ENCODE measurements around the gene OXNAD1. TPM values are rescaled to one million over a fixed set of nuclear protein-coding genes. Genes with fewer than 3 reads are reported as not detected.

The OXNAD1 gene
- 100 to 1,000 TPM; 128 to 132 TPM for total RNA-seq
- polyA plus RNA-seq = 100 to 1,000 TPM; 106 to 190 (median 168) TPM
- 69.6 to 513 (median 274) reads per million in 6 experiments for total RNA-seq

- Mint-ChIP-seq H3K4me1 (peaks cover 16 to 38% (median 30%) of the 10 kb centered on the region in 4 donors), H3K36me3 (peaks cover 0 to 18% (median 3%) of the 10 kb centered on the region in 3 donors), H3K27ac (peak within 1 kb of the TSS; percentile 96 to 100 (median 99)), H3K27me3 (peaks cover 0 to 3% (median 0%) of the 10 kb centered on the region in 5 donors), H3K9me3 (no peaks in the 10 kb centered on the region), H3K4me3 (peak within 1 kb of the TSS; percentile 90 to 100 (median 100))
- DNase-seq (peak; percentile 95 to 100 (median 99)), ATAC-seq (peak; percentile 93)
- POLR2A ChIA-PET = interaction anchor here (0.6 to 3.7 kb wide), 17 partner anchors 18 to 663 kb away, joined by 3 to 20 read pairs (median 5); partner anchors contain the start of genes BTD, HACL1 and RFTN1
These were observed at the start of gene OXNAD1, which contains the start of gene DPH3 for GRCh38 chr3:16264708-16265454. OXNAD1 (plus strand) TSS chr3:16265212; CDS start chr3:16270953, 5,741 bp downstream. DPH3 (minus strand) TSS chr3:16264943; CDS start chr3:16264876, 67 bp downstream.

- no peak overlapping the region for H3K4me3 Mint-ChIP-seq
- POLR2A ChIA-PET = no interaction called here
These were observed 48.6 kb upstream of the OXNAD1 start for GRCh38 chr3:16216373-16216935.

GRCh38 chr3:16219777-16220176 lies 45.2 kb upstream of the OXNAD1 start:
- POLR2A ChIA-PET = no interaction called here
- no peak overlapping the region for H3K4me3 Mint-ChIP-seq
- no peaks in the 10 kb centered on the region for H3K36me3 Mint-ChIP-seq
- ATAC-seq = no peak
- no peaks in the 10 kb centered on the region for H3K9me3 Mint-ChIP-seq
- no peak overlapping the region for H3K27ac Mint-ChIP-seq
- no peaks in the 10 kb centered on the region for H3K4me1 Mint-ChIP-seq
- no peak for DNase-seq
- H3K27me3 Mint-ChIP-seq = peaks cover 0 to 8% (median 0%) of the 10 kb centered on the region in 5 donors

More at GRCh38 chr3:16216373-16216935, 48.6 kb upstream of the OXNAD1 start:
- ATAC-seq = no peak
- H3K27me3 Mint-ChIP-seq = peaks cover 0 to 17% (median 0%) of the 10 kb centered on the region in 5 donors
- no peak for DNase-seq
- H3K4me1 Mint-ChIP-seq = no peaks in the 10 kb centered on the region
- H3K27ac Mint-ChIP-seq = no peak overlapping the region
- no peaks in the 10 kb centered on the region for H3K36me3 Mint-ChIP-seq
- H3K9me3 Mint-ChIP-seq = no peaks in the 10 kb centered on the region

GRCh38 chr3:16221990-16222389 lies 43.0 kb upstream of the OXNAD1 start:
- no peak overlapping the region for H3K27ac Mint-ChIP-seq
- no peaks in the 10 kb centered on the region for H3K4me1 Mint-ChIP-seq
- peaks cover 0 to 8% (median 0%) of the 10 kb centered on the region in 5 donors for H3K27me3 Mint-ChIP-seq
- no peak for ATAC-seq
- H3K4me3 Mint-ChIP-seq = no peak overlapping the region
- peaks cover 0 to 7% (median 0%) of the 10 kb centered on the region in 9 donors for H3K9me3 Mint-ChIP-seq
- POLR2A ChIA-PET = no interaction called here
- H3K36me3 Mint-ChIP-seq = no peaks in the 10 kb centered on the region
- no peak for DNase-seq

GRCh38 chr3:16222547-16222946 lies 42.5 kb upstream of the OXNAD1 start:
- H3K4me3 Mint-ChIP-seq = no peak overlapping the region
- DNase-seq = no peak
- H3K36me3 Mint-ChIP-seq = no peaks in the 10 kb centered on the region
- no peak overlapping the region for H3K27ac Mint-ChIP-seq
- peaks cover 0 to 8% (median 0%) of the 10 kb centered on the region in 5 donors for H3K27me3 Mint-ChIP-seq
- POLR2A ChIA-PET = no interaction called here
- no peaks in the 10 kb centered on the region for H3K4me1 Mint-ChIP-seq
- H3K9me3 Mint-ChIP-seq = peaks cover 0 to 7% (median 0%) of the 10 kb centered on the region in 9 donors
- ATAC-seq = no peak

GRCh38 chr3:16224325-16224724 lies 40.7 kb upstream of the OXNAD1 start:
- Mint-ChIP-seq H3K27ac (no peak overlapping the region), H3K9me3 (peaks cover 0 to 7% (median 0%) of the 10 kb centered on the region in 9 donors), H3K36me3 (no peaks in the 10 kb centered on the region), H3K27me3 (peaks cover 0 to 2% (median 0%) of the 10 kb centered on the region in 5 donors), H3K4me3 (no peak overlapping the region), H3K4me1 (no peaks in the 10 kb centered on the region)
- ATAC-seq (no peak), DNase-seq (no peak)
- POLR2A ChIA-PET = no interaction called here

- peaks cover 0 to 7% (median 0%) of the 10 kb centered on the region in 9 donors for H3K9me3 Mint-ChIP-seq
- POLR2A ChIA-PET = interaction anchor here (0.7 kb wide), 1 partner anchor 133 kb away, joined by 4 read pairs; no protein-coding TSS in a partner anchor
- H3K36me3 Mint-ChIP-seq = no peaks in the 10 kb centered on the region
- DNase-seq (no peak), ATAC-seq (no peak)
- H3K4me1 Mint-ChIP-seq = no peaks in the 10 kb centered on the region
- peaks cover 0 to 2% (median 0%) of the 10 kb centered on the region in 5 donors for H3K27me3 Mint-ChIP-seq
- H3K27ac Mint-ChIP-seq = no peak overlapping the region
- no peak overlapping the region for H3K4me3 Mint-ChIP-seq
These were observed 37.4 kb upstream of the OXNAD1 start for GRCh38 chr3:16227566-16227965.

GRCh38 chr3:16229681-16230080 lies 35.3 kb upstream of the OXNAD1 start:
- Mint-ChIP-seq H3K4me3 (no peak overlapping the region), H3K36me3 (no peaks in the 10 kb centered on the region), H3K27me3 (peaks cover 0 to 8% (median 5%) of the 10 kb centered on the region in 5 donors), H3K4me1 (no peaks in the 10 kb centered on the region), H3K9me3 (peaks cover 0 to 7% (median 0%) of the 10 kb centered on the region in 9 donors), H3K27ac (no peak overlapping the region)
- no peak for DNase-seq
- POLR2A ChIA-PET = no interaction called here
- ATAC-seq = no peak

- no peak overlapping the region for H3K4me3 Mint-ChIP-seq
- ATAC-seq (no peak), DNase-seq (no peak)
- no peak overlapping the region for H3K27ac Mint-ChIP-seq
- POLR2A ChIA-PET = no interaction called here
- H3K27me3 Mint-ChIP-seq = peaks cover 0 to 8% (median 5%) of the 10 kb centered on the region in 5 donors
- no peaks in the 10 kb centered on the region for H3K36me3 Mint-ChIP-seq
- no peaks in the 10 kb centered on the region for H3K9me3 Mint-ChIP-seq
- no peaks in the 10 kb centered on the region for H3K4me1 Mint-ChIP-seq
These were observed 33.0 kb upstream of the OXNAD1 start for GRCh38 chr3:16231983-16232382.

GRCh38 chr3:16233806-16234205 lies 31.2 kb upstream of the OXNAD1 start:
- no peak overlapping the region for H3K27ac Mint-ChIP-seq
- POLR2A ChIA-PET = no interaction called here
- no peak overlapping the region for H3K4me3 Mint-ChIP-seq
- no peaks in the 10 kb centered on the region for H3K9me3 Mint-ChIP-seq
- peaks cover 0 to 8% (median 5%) of the 10 kb centered on the region in 5 donors for H3K27me3 Mint-ChIP-seq
- no peaks in the 10 kb centered on the region for H3K4me1 Mint-ChIP-seq
- DNase-seq = no peak
- no peaks in the 10 kb centered on the region for H3K36me3 Mint-ChIP-seq
- no peak for ATAC-seq

- no peak for DNase-seq
- Mint-ChIP-seq H3K27me3 (peaks cover 0 to 8% (median 5%) of the 10 kb centered on the region in 5 donors), H3K9me3 (no peaks in the 10 kb centered on the region), H3K4me3 (no peak overlapping the region), H3K36me3 (no peaks in the 10 kb centered on the region), H3K4me1 (no peaks in the 10 kb centered on the region), H3K27ac (no peak overlapping the region)
- POLR2A ChIA-PET = no interaction called here
- no peak for ATAC-seq
These were observed 30.7 kb upstream of the OXNAD1 start for GRCh38 chr3:16234281-16234680.

GRCh38 chr3:16236030-16236639 lies 28.9 kb upstream of the OXNAD1 start:
- Mint-ChIP-seq H3K27ac (no peak overlapping the region), H3K4me1 (no peaks in the 10 kb centered on the region), H3K27me3 (peaks cover 0 to 8% (median 5%) of the 10 kb centered on the region in 5 donors), H3K36me3 (no peaks in the 10 kb centered on the region), H3K9me3 (no peaks in the 10 kb centered on the region), H3K4me3 (no peak overlapping the region)
- POLR2A ChIA-PET = no interaction called here
- no peak for DNase-seq
- no peak for ATAC-seq

Measured in naive thymus-derived CD8-positive, alpha-beta T cell (primary cell).